Heart left ventricle (tissue), 16 donors: Measurements from ENCODE around the gene IMMP2L. TPM values are rescaled to one million over a fixed set of nuclear protein-coding genes. Genes with fewer than 3 reads are reported as not detected.

ENCODE experiments used
- ATAC-seq, 4 donors: fragments of 200-7000 bp; cut with Tn5 transposase; one replicate each; pipeline ENCODE4 v1.9.1; 2020 to 2022; ENCODE audit warnings: moderate library complexity in 4 of 4, mild to moderate bottlenecking in 3 of 4, moderate number of reproducible peaks in 1 of 4
- DNase-seq, 5 donors: peaks; one replicate each; pipeline ENCODE4 v3.0.0-alpha.2; 2020
- H3K27ac ChIP-seq, 12 donors: fragments of 200-600 bp; sonication (generic) in 4 of 12; one replicate each; pipeline versions ENCODE4 v1.5.0 to v1.8.0; 2016 to 2022; ENCODE audit warnings: mild to moderate bottlenecking in 2 of 12
- H3K27me3 ChIP-seq, 9 donors: fragments of 200-600 bp; sonication (generic) in 2 of 9; one replicate each; pipeline versions ENCODE4 v1.5.1 to v1.8.0; 2016 to 2022; ENCODE audit warnings: mild to moderate bottlenecking in 3 of 9
- H3K36me3 ChIP-seq, 9 donors: fragments of 200-600 bp; sonication (generic) in 2 of 9; one replicate each; pipeline versions ENCODE4 v1.5.0 to v1.8.0; 2018 to 2022; ENCODE audit warnings: mild to moderate bottlenecking in 2 of 9
- H3K4me1 ChIP-seq, 12 donors: fragments of 200-600 bp; sonication (generic) in 4 of 12; one replicate each; pipeline versions ENCODE4 v1.5.0 to v1.8.0; 2016 to 2022; ENCODE audit warnings: mild to moderate bottlenecking in 3 of 12
- H3K4me3 ChIP-seq, 12 donors: fragments of 200-600 bp; sonication (generic) in 4 of 12; one replicate each; pipeline versions ENCODE4 v1.5.0 to v1.8.0; 2017 to 2022; ENCODE audit warnings: mild to moderate bottlenecking in 9 of 12, moderate library complexity in 4 of 12
- H3K9me3 ChIP-seq, 12 donors: fragments of 200-600 bp; sonication (generic) in 4 of 12; one replicate each; pipeline versions ENCODE4 v1.5.0 to v1.8.0; 2016 to 2022; ENCODE audit warnings: mild to moderate bottlenecking in 1 of 12
- CTCF ChIP-seq, 12 donors: fragments of 200-600 bp; sonication (generic) in 4 of 12; IDR thresholded peaks; one replicate each; pipeline versions ENCODE4 v1.5.0 to v1.8.0; 2018 to 2022; ENCODE audit warnings: antibody characterized with exemption in 12 of 12, mild to moderate bottlenecking in 5 of 12
- POLR2A ChIP-seq, 2 donors: fragments of 450-650 bp; IDR thresholded peaks; one replicate each; pipeline ENCODE4 v1.6.1; 2017; ENCODE audit warnings: antibody characterized with exemption in 2 of 2, mild to moderate bottlenecking in 2 of 2, moderate library complexity in 2 of 2
- WGBS, 4 donors: extraction: QIAGEN DNeasy Blood & Tissue Kit in 2 of 4; methylation state at CpG; one replicate each; pipeline versions ENCODE4 v1.1.5 to v1.1.7; 2013 to 2018; 5-methylcytosine and 5-hydroxymethylcytosine counted together
- intact Hi-C, 10 donors: fragments of 100-400 bp; cut with DNase I; formaldehyde crosslinking; loops; one replicate each; pipeline versions ENCODE4 v1.11.1 to v1.14.2; 2022
- polyA plus RNA-seq, 2 donors: library from polyadenylated mRNA; stranded (reverse); fragments of 200-250 nt; gene quantifications; one replicate each; pipeline ENCODE4 v1.2.3, GENCODE V29; 2013
- total RNA-seq, 9 donors: library from RNA; depleted of rRNA in 2 of 9; stranded (reverse); fragments of >200 nt in 2 of 9; fragmentation: NEBNext Ultra II Directional in 3 of 9; extraction: Animal tissue kit (Norgen Biotek cat#: 25700) in 3 of 9; gene quantifications; one replicate each; pipeline versions ENCODE4 v1.1.0 to v1.2.4, GENCODE V29; 2016 to 2023
- donor health status: ischemic (EF 13 %, LVEDD 7.1; RV severe dilation, severe dysfunction).
- donor health status: healthy with polysubstance abuse.
- donor health status: DM: no; HTN: yes; CAD: no.
- donor health status: DM: no; HTN: no; CAD: no.
- donor health status: ischemic (EF 25% LVEDD 6.9; RV normal size, moderate dysfunction).
- donor health status: ischemic (EF 25% LVEDD 5.7; RV mildly dilated, moderate dysfunction).
- donor health status: healthy.
- donor health status: DM: yes; HTN: yes; CAD: no.
- donor health status: ischemic (EF 35%, LVEDD 5.7; RV mildly dilated, moderate dysfunction).
- donor health status: nonischemic (EF 11% LVEDD 7.7; RV severe dilation, severe dysfunction).
- donor health status: DM: yes; HTN: yes; CAD: no.
- donor health status: PGD.
- donor health status: ischemic (EF 29% LVEDD 5.4; RV normal size, mild dysfunction).
- donor health status: nonischemic (EF 23%, LVEDD 6.1; RV moderate dilation, normal function).

Gene IMMP2L
- total and polyA plus RNA-seq, 11 donors = 5.1 to 17.2 (median 15.9) TPM

DNA sequence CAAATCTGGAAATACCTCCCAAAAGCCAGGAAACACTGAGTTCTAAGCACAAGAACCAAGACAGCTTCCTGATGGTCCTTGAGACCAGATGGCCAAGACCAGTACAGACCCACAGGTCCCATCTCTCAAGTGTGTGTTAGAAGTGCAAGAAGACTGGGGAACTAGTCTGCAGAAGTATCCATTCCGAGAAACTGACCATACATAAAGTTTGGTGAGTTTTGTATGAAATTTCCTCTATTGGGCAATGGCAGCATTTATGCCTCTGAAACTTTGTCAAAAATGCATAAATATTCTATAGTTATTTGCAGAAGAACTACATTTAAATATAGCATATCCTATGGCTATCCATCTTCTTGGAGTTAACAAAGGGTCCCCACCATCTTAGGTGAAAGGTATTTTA lies 333.9 kb downstream of the IMMP2L start:
- Histone ChIP-seq H3K36me3 (no peaks in the 10 kb centered on the region), H3K9me3 (no peaks in the 10 kb centered on the region), H3K27me3 (no peaks in the 10 kb centered on the region), H3K4me1 (peaks cover 0 to 10% (median 0%) of the 10 kb centered on the region in 12 donors), H3K27ac (no peak overlapping the region), H3K4me3 (no peak overlapping the region)
- intact Hi-C loops = no loop called here
- DNase-seq (no peak), ATAC-seq (no peak)
- WGBS, 4 donors = 93 to 100% (median 96%) methylated on average over 1 of the region's 1 CpG
- TF ChIP-seq CTCF (IDR thresholded peaks at IDR 0.05) (no peak), POLR2A (IDR thresholded peaks at IDR 0.05) (no peak)

- H3K9me3 ChIP-seq = no peaks in the 10 kb centered on the region
- H3K27me3 ChIP-seq = no peaks in the 10 kb centered on the region
- TF ChIP-seq CTCF (IDR thresholded peaks at IDR 0.05) (no peak), POLR2A (IDR thresholded peaks at IDR 0.05) (no peak)
- no peaks in the 10 kb centered on the region for H3K4me1 ChIP-seq
- 87 to 91% (median 89%) methylated on average over 2 of the region's 2 CpGs for WGBS, 4 donors
- ATAC-seq = no peak
- no peaks in the 10 kb centered on the region for H3K36me3 ChIP-seq
- H3K4me3 ChIP-seq = no peak overlapping the region
- no peak for DNase-seq
- no peak overlapping the region for H3K27ac ChIP-seq
- intact Hi-C loops = no loop called here
Measured at GRCh38 chr7:111226800-111227199, 335.5 kb downstream of the IMMP2L start.

- H3K4me1 ChIP-seq = no peaks in the 10 kb centered on the region
- H3K9me3 ChIP-seq = no peaks in the 10 kb centered on the region
- ATAC-seq = no peak
- no peaks in the 10 kb centered on the region for H3K36me3 ChIP-seq
- no peak overlapping the region for H3K27ac ChIP-seq
- DNase-seq = no peak
- intact Hi-C loops = no loop called here
- 50 to 75% (median 56%) methylated on average over 2 of the region's 2 CpGs for WGBS, 4 donors
- no peaks in the 10 kb centered on the region for H3K27me3 ChIP-seq
- TF ChIP-seq CTCF (IDR thresholded peaks at IDR 0.05) = no peak
- no peak for TF ChIP-seq POLR2A (IDR thresholded peaks at IDR 0.05)
- H3K4me3 ChIP-seq = no peak overlapping the region
Measured at GRCh38 chr7:111224354-111225231, 337.7 kb downstream of the IMMP2L start.

DNA sequence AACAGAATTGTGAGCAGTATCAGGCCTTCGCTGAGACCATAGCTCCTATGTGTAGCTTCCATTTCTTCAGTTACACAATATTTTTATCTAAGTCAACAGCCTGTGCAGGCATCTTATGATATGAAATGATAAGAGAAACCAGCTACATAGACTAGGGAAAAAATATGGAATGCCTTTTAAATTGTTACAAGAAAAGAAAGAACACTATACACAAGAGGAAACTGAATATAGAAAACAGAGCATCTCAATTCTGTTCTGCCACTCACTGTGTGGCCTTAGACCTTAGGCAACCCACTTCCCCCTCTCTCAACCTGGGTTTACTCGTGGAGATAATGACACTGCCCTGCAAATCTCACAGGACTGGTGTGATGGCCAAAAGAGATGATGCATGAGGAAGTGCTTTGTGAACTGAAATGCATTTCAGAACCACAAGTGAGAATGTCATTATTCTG lies 338.5 kb downstream of the IMMP2L start:
- no peak overlapping the region for H3K4me3 ChIP-seq
- no peaks in the 10 kb centered on the region for H3K36me3 ChIP-seq
- no peak for DNase-seq
- no peaks in the 10 kb centered on the region for H3K4me1 ChIP-seq
- no peak for ATAC-seq
- H3K27me3 ChIP-seq = no peaks in the 10 kb centered on the region
- WGBS, 4 donors = 55 to 61% (median 57%) methylated on average over 2 of the region's 2 CpGs
- intact Hi-C loops = no loop called here
- H3K9me3 ChIP-seq = no peaks in the 10 kb centered on the region
- H3K27ac ChIP-seq = no peak overlapping the region
- TF ChIP-seq POLR2A (IDR thresholded peaks at IDR 0.05) (no peak), CTCF (IDR thresholded peaks at IDR 0.05) (no peak)
